HG03280 (cell line): Measurements from ENCODE around the gene COPS8.

Source experiments
- ATAC-seq: cut with Tn5 transposase; IDR thresholded peaks from one replicate; pipeline ENCODE4 v1.9.1; 2021; ENCODE audit warnings: mild to moderate bottlenecking, moderate library complexity; ENCODE audit not compliant: unreplicated experiment

COPS8 gene

GRCh38 chr2:237064203-237065070 lies 21.3 kb upstream of the COPS8 start:
- ATAC-seq, result no peak

DNA sequence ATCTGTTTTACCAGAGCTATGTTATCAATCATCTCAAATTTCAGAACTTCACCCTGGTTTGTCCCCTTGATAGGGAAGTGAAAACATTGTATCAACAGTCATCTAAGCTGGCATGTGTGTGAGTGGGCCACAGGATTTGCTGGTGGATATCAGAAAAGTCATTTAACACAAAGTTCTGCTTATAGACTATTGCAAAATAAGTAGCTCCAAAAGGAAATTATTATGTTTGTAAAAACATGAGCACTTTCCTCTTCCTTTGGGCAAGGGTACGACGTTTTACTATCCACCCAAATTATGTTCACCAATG lies 20.7 kb upstream of the COPS8 start:
- ATAC-seq, result no peak

- no peak for ATAC-seq
Measured at GRCh38 chr2:237066396-237066795, 19.3 kb upstream of the COPS8 start.

- no peak for ATAC-seq
Measured at GRCh38 chr2:237068005-237068576, 17.6 kb upstream of the COPS8 start.

DNA sequence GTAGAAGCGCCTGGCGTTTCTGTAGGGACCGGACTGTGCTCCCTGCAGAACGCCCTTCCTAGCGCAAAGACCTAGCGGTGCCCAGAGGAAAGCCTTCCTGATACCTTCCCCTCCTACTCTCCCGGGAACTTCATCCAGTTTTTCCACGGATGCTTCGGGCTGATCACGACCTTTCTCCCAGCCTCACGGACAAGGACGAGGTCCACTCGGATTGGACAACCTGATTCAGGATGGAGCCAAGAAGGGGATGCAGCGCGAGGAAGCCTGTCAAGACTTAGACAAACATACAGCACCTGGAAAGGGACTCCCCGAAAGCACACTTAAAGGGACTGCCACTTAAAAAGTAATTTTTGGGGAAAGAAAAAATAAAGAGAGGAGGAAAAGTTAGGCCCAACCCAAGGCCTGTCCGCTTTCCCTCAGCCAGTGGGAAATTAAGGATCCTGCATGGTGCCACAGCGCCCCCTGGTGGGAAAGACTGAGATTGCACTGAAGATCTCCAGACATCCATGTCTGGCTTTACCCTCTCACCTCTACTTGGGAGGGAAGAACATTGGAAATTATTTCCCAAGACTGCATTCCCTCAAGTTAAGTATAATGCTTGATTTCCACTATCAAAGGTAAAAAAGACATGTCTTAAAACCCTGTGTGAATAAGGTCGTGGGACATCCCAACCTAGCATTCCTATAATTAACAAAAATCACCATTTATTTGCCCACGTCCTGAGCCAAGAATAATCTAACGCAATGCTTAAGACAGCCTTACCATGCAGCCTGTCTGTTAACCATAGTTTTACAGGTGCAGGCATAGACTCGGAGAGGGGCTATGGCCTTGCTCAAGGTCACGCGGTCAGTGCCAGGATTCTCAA lies 13.4 kb upstream of the COPS8 start:
- no peak for ATAC-seq

GRCh38 chr2:237073552-237073951 lies 12.1 kb upstream of the COPS8 start:
- ATAC-seq, result no peak

DNA sequence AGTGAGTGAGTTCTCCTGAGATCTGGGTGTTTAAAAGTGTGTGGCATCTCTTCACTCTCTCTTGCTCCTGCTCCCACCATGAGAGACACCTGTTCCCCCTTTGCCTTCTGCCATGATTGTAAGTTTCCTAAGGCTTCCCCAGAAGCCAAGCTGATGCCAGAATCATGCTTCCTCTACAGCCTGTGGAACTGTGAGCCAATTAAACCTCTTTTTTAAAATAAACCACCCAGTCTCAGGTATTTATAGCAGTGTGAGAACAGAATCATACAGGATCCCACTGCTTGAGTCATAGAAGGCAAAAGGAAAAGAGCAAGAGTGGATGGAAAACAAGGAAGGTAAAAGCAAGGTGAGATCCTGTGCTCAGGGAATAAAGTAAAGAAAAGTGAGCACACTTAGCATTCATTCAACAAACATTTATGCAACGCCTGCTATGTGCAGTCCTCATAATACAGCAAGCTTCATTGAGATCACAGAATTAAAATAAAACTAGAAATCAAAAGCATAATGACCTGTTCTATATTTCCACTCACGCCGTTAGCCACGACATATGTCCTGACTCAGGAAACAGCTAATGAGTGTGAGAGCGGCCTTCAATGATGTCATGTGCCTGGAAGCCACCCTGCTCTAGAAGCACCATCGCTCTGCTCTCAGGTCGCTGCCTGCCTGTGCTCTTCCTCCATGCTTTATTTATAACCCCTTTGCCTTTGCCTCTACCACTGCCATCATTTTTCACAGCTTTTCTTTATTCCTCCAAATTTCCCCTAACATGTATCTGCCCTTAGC lies 11.3 kb upstream of the COPS8 start:
- ATAC-seq, result no peak

DNA sequence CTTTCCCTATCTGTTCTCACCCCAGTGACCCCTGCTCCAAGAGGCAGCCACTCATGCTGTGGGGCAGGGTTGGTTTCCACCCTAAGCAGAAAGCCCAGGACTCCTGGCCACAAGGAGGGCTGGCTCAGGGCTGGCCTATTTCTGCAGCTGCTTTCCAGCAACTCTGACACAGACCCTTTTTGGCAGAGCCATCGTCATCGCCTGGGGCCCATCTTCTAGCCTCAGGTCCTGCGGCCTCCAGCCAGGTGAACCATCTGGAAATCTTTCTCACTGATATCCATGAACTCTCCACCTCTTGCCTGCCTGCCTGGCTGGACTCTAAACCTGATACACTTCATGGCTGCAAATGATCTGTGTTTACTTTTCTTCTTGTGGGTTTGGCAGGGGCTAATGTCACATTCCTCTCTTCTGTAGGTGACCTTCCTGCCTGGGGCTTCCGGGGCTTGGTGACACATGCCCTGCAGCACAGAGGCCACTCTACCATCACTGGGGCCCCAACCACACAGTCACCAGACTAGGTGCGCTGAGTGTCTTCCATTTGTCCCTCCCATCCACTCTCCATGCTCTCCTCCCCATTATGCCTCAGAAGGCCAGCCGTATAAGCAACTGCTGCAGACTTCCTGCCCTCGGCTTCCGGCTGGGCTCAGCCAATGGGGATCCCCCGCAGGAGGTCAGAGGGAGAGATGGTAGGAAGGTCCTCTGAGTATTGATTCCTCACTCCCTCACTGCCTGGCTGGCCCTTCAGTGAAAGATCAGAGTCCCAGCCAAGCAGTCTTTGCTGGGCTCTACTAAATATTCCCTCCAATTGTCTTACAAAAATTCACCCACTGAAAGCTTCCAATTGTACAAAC lies 9.7 kb upstream of the COPS8 start:
- no peak for ATAC-seq

DNA sequence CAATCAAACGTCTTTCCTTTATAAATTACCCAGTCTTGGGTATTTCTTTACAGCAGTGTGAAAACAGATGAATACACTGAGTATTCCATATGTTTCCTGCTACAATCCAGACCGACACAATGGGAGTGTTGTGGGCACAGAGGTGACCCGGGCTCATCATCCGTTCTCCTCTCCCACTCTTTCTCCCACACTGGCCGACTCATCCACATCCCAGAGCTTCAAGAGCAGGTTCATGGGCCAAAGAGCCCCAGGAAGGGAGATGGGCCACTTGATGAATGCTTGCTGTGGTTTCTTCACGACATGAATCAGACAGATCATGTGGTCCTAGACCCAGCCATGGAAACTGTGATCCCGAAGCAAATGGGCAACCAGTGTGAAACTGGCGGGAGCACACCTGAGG lies 4.1 kb upstream of the COPS8 start:
- no peak for ATAC-seq

DNA sequence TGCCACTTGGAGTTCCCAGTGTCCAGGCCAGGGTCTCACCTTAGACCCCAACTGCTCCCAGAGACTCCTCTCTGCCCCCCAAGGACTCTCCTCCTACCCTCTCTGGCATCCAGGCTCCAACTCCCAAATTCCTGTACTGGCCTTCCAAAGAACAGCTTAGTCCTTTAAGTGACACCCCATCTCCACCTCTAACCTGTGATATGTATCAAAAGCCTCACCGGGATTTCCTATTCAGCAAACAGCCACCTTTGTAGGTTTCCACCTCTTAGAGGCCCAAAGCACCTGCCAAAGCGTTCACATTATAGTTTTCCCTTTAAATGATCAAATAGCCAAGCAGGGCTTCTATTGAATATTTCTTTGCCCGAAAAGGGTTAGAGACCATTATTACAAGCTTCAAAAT lies 2.7 kb upstream of the COPS8 start:
- no peak for ATAC-seq

- ATAC-seq, result no peak
Measured at GRCh38 chr2:237084444-237084843, 1.2 kb upstream of the COPS8 start.

DNA sequence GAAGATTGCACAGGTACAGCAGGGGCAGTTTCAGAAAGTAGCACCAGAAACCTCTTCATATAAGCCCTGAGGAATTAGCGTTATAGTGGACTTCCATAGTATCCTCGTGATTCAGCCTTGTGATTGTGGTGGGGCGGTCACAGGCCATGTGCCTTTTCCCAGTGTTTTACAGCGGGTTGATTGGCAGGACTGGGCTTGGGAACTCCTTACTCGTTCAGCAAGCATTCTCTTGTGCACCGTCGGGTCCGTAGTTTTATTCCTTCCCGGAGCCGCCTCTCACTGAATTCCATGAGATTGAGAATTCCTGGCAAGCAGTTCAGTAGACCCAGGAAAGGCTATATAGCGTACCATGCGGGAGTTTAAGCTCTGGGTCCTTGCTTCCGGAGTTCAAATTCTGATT lies 5.2 kb downstream of the COPS8 start:
- no peak for ATAC-seq

DNA sequence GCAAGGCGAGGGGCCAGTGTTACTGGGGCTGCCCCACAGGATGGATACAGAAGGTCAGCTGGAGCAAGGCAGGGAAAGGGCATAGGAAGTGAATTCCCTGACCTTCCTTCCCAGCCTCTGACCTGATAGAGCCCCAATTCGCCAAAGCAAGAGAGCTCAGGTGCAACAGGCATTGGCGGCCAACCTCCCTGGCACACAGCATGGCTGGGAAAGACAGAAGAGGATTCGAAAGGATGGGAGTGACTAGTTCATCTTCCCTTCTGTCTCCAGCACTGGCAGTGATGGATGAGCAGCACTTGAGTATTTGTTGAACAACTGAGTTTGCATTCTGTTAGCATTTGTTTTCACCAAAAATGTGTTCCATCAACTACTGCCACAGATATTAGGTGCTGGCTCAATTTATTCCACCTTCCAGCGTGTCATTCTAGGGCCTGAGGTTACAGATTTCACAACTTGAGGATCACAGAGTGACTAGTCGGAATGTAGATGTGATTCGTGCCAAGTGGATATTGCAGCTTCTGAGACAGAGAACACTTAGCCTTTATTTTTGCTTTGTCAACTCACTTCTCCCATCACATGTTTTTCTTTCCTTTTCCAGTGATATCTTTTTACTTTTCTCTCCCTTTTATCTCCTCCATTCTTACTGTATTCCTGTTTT lies 6.2 kb downstream of the COPS8 start:
- ATAC-seq, result no peak

GRCh38 chr2:237092506-237092905 lies 6.8 kb downstream of the COPS8 start:
- ATAC-seq, result no peak

- no peak for ATAC-seq
Measured at GRCh38 chr2:237092920-237093781, 7.5 kb downstream of the COPS8 start.

GRCh38 chr2:237096201-237096600 lies 10.5 kb downstream of the COPS8 start:
- ATAC-seq, result no peak

DNA sequence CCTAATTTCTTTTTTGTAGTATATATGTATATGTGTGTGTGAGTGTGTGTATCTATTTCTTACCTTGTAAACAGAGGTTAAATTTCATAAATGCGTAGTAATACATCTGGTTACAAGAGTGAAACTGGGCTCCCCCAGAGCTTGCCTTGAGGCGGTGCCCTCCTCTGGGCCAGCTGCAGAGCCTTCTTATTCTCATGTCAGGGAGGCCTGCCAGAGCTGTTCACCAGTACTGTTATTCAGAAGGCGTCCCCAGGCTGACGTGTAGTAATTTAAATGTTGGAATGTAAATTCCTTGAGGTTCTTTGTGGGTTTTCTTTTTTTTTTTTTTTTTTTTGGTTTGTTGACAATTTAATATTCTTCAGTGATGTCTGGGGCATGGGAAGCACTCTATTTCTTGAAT lies 11.2 kb downstream of the COPS8 start:
- ATAC-seq, result no peak

DNA sequence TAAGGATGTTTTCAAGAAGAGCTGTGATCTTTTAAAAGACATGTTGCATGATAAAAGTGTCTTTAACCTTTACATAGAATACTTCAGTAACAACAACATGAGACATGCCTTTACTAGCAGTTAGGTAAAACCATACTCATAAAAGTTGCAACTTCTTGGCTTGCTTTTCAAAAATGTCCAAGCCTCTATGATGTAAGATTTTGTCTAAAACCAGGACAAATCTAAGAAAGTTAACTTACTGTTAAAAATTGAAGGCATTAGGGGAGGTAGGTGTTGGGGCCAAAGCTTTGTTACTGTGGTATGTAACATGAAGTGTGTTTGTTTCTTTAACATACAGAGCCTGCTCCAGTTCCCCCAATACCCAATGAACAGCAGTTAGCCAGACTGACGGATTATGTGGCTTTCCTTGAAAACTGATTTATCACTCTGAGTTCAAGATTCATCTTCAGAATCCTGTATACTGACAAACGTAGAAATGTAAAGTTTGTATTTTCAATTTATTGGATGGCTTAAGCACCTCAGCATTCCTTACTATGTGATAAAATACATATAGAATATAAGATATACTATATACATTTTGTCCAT lies 11.7 kb downstream of the COPS8 start:
- ATAC-seq, result no peak
